K562 (cell line): ENCODE results near the gene TMC1. TPM values are rescaled to one million over a fixed set of nuclear protein-coding genes. Genes with fewer than 3 reads are reported as not detected.

Source experiments
- ATAC-seq: fragments of 200-7000 bp; cut with Tn5 transposase; 3 replicates; pipeline ENCODE4 v1.9.1; 2020; ENCODE audit warnings: moderate library complexity
- BruUV-seq: library from RNA; stranded (reverse); fragments of 400-500 nt; replicated peaks from 2 replicates; lab custom pipeline; 2021; lab: Mats Ljungman, UMichigan
- CTCF ChIA-PET: fragments of 300-600 bp; formaldehyde crosslinking; extraction: SDS; loops from one replicate; lab custom pipeline; 2021; ENCODE audit warnings: low intra/inter-chr PET ratio; lab: Yijun Ruan, JAX
- POLR2A ChIA-PET: fragments of 300-600, 350-650 bp; sonication (Branson Sonifier 250); formaldehyde crosslinking; extraction: SDS; loops from one replicate; lab custom pipeline; 2021; ENCODE audit warnings: antibody characterized with exemption, inconsistent platforms; lab: Yijun Ruan, JAX
- DNase-seq, 4 experiments: peaks; one replicate each; pipeline versions ENCODE4 v3.0.0 to v3.0.0-alpha.2; 2011 to 2018; ENCODE audit warnings: low spot score in 3 of 4, mixed read lengths in 3 of 4; ENCODE audit errors: extremely low read depth in 1 of 4
- FAIRE-seq: peaks from 2 replicates; lab custom pipeline; 2011; peaks lifted over from hg19 to GRCh38; lab: Jason Lieb, UNC
- H2AFZ ChIP-seq: 2 replicates; pipeline ENCODE4 v1.6.0; 2011; ENCODE audit warnings: low read depth, low read length, control low read depth, inconsistent platforms
- H3K27ac ChIP-seq: fragments of 200-600 bp; 3 replicates; pipeline ENCODE4 v1.8.0; 2011; ENCODE audit warnings: low read depth, mild to moderate bottlenecking, control low read depth, inconsistent platforms, low read length, moderate library complexity, mixed read lengths; ENCODE audit errors: extremely low read depth
- H3K27me3 ChIP-seq, 2 experiments: fragments of 300-600 bp in 1 of 2; 2 replicates in 1 of 2; 3 replicates in 1 of 2; pipeline versions ENCODE4 v1.6.0 to v1.8.0; 2011; ENCODE audit warnings: inconsistent platforms in 2 of 2, low read length in 2 of 2, mild to moderate bottlenecking in 1 of 2, mixed read lengths in 1 of 2, moderate library complexity in 1 of 2; ENCODE audit not compliant: control insufficient read depth in 2 of 2, insufficient read depth in 2 of 2
- H3K36me3 ChIP-seq: fragments of 300-600 bp; 3 replicates; pipeline ENCODE4 v1.8.0; 2011; ENCODE audit warnings: mild to moderate bottlenecking, low read length, inconsistent platforms; ENCODE audit not compliant: control insufficient read depth, insufficient read depth
- H3K4me1 ChIP-seq, 2 experiments: fragments of 200-600 bp in 1 of 2; replicated peaks in 1 of 2; 2 replicates in 1 of 2; 3 replicates in 1 of 2; pipeline versions ENCODE4 v1.5.1 to v1.8.0; 2011; ENCODE audit warnings: inconsistent platforms in 2 of 2, low read length in 2 of 2, mild to moderate bottlenecking in 1 of 2, mixed read lengths in 1 of 2, moderate library complexity in 1 of 2; ENCODE audit not compliant: control insufficient read depth in 2 of 2, insufficient read depth in 2 of 2
- H3K4me2 ChIP-seq: 2 replicates; pipeline ENCODE4 v1.6.1; 2011; ENCODE audit warnings: low read length, control low read depth, inconsistent platforms, mixed read lengths; ENCODE audit not compliant: insufficient read depth
- H3K4me3 ChIP-seq: fragments of 200-600 bp; sonication (generic), shearing (Covaris generic); 2 replicates; pipeline ENCODE4 v1.5.1; 2016; ENCODE audit warnings: control low read depth, inconsistent platforms
- H3K79me2 ChIP-seq: fragments of 200-600 bp; 3 replicates; pipeline ENCODE4 v1.8.0; 2011; ENCODE audit warnings: low read length, inconsistent platforms; ENCODE audit not compliant: control insufficient read depth, insufficient read depth
- H3K9ac ChIP-seq, 2 experiments: 2 replicates each; pipeline versions ENCODE4 v1.6.0 to v1.6.1; 2011; ENCODE audit warnings: low read depth in 2 of 2, low read length in 2 of 2, control low read depth in 1 of 2, inconsistent platforms in 1 of 2, mild to moderate bottlenecking in 1 of 2, mixed read lengths in 1 of 2; ENCODE audit not compliant: insufficient read depth in 1 of 2
- H3K9me1 ChIP-seq: one replicate; pipeline ENCODE4 v1.6.0; 2011; ENCODE audit warnings: inconsistent platforms, mild to moderate bottlenecking, low read length, moderate library complexity; ENCODE audit not compliant: control insufficient read depth, insufficient read depth
- H3K9me3 ChIP-seq: replicated peaks from 2 replicates; pipeline ENCODE4 v1.5.1; 2011; ENCODE audit warnings: low read depth, low read length, inconsistent platforms; ENCODE audit not compliant: control insufficient read depth, insufficient read depth
- H4K20me1 ChIP-seq: replicated peaks from 2 replicates; pipeline ENCODE4 v1.6.1; 2011; ENCODE audit warnings: low read length, inconsistent platforms, mixed read lengths; ENCODE audit not compliant: control insufficient read depth, insufficient read depth
- ARID1B ChIP-seq: fragments of 450-650 bp; IDR thresholded peaks from 2 replicates; pipeline ENCODE4 v1.6.1; 2016; ENCODE audit warnings: antibody characterized with exemption, mild to moderate bottlenecking, inconsistent platforms
- ASH1L ChIP-seq: fragments of 450-650 bp; IDR thresholded peaks from 2 replicates; pipeline ENCODE4 v1.6.1; 2018; ENCODE audit warnings: borderline replicate concordance, mild to moderate bottlenecking, low read depth; ENCODE audit not compliant: partially characterized antibody
- CBX5 ChIP-seq: IDR thresholded peaks from 2 replicates; pipeline ENCODE4 v1.6.1; 2014; ENCODE audit warnings: low read depth, borderline replicate concordance
- CTCFL ChIP-seq: IDR thresholded peaks from 2 replicates; pipeline ENCODE4 v1.6.1; 2011; ENCODE audit warnings: borderline replicate concordance, low read depth, mild to moderate bottlenecking, moderate library complexity, low read length; ENCODE audit not compliant: insufficient read depth, poor library complexity, severe bottlenecking
- DLX4 ChIP-seq: fragments of 250-450 bp; sonication (Bioruptor Pico); IDR thresholded peaks from 2 replicates; pipeline ENCODE4 v1.6.1; 2021; ENCODE audit warnings: mild to moderate bottlenecking
- FOSL1 ChIP-seq: fragments of 200-800 bp; sonication (Bioruptor generic); conservative IDR thresholded peaks from 2 replicates; pipeline ENCODE4 v1.6.1; 2016; ENCODE audit warnings: missing genetic modification characterization, missing compliant biosample characterization
- FOXJ2 ChIP-seq: fragments of 200-800 bp; sonication (Bioruptor generic); IDR thresholded peaks from 2 replicates; pipeline ENCODE4 v1.6.1; 2016; ENCODE audit warnings: missing genetic modification characterization, missing compliant biosample characterization
- MXI1 ChIP-seq: IDR thresholded peaks from 2 replicates; pipeline ENCODE4 v1.6.1; 2011; ENCODE audit warnings: low read depth, mild to moderate bottlenecking, improper control_type of control experiment, low read length
- NCOA4 ChIP-seq: fragments of 450-650 bp; IDR thresholded peaks from 2 replicates; pipeline ENCODE4 v1.6.1; 2018; ENCODE audit warnings: mild to moderate bottlenecking; ENCODE audit not compliant: partially characterized antibody
- NR1H2 ChIP-seq: sonication (generic); formaldehyde crosslinking; IDR thresholded peaks from 2 replicates; pipeline ENCODE4 v1.4.0; 2020; ENCODE audit warnings: mild to moderate bottlenecking, missing genetic modification reagents
- PHF20 ChIP-seq: fragments of 450-650 bp; IDR thresholded peaks from 2 replicates; pipeline ENCODE4 v1.6.1; 2018; ENCODE audit not compliant: partially characterized antibody
- RFX5 ChIP-seq: IDR thresholded peaks from 2 replicates; pipeline ENCODE4 v1.6.1; 2011; ENCODE audit warnings: low read depth, mild to moderate bottlenecking, improper control_type of control experiment, low read length
- SAFB2 ChIP-seq: fragments of 200-400 bp; formaldehyde crosslinking; IDR thresholded peaks from 2 replicates; pipeline ENCODE4 v1.6.1; 2018; ENCODE audit warnings: borderline replicate concordance, low read length, low read depth, moderate library complexity; ENCODE audit not compliant: severe bottlenecking
- SFPQ ChIP-seq: fragments of 200-400 bp; formaldehyde crosslinking; IDR thresholded peaks from 2 replicates; pipeline ENCODE4 v1.6.1; 2017; ENCODE audit warnings: mild to moderate bottlenecking, low read depth, low read length, moderate library complexity
- ZNF561 ChIP-seq: fragments of 450-650 bp; formaldehyde crosslinking; conservative IDR thresholded peaks from 2 replicates; pipeline ENCODE4 v1.4.0; 2020; ENCODE audit warnings: mild to moderate bottlenecking, moderate library complexity
- ZNF589 ChIP-seq: fragments of 200-800 bp; sonication (Bioruptor generic); IDR thresholded peaks from 2 replicates; pipeline ENCODE4 v1.6.1; 2016; ENCODE audit warnings: low read depth, missing genetic modification characterization, missing compliant biosample characterization
- WGBS: fragments of 100-300 bp; shearing (Covaris generic); methylation state at CpG from one replicate; pipeline ENCODE4 v1.1.6; 2016; ENCODE audit warnings: low coverage, mixed read lengths; ENCODE audit not compliant: insufficient coverage; ENCODE audit errors: missing lambda C conversion rate; 5-methylcytosine and 5-hydroxymethylcytosine counted together
- in situ Hi-C: fragments of 300-500 bp; cut with MboI; formaldehyde crosslinking; loops from 4 replicates; pipeline ENCODE4 v1.15.0; 2018; ENCODE audit warnings: inconsistent platforms, mixed read lengths
- intact Hi-C: fragments of 100-400 bp; cut with micrococcal nuclease; formaldehyde crosslinking; loops from 2 replicates; pipeline ENCODE4 v1.14.2; 2022
- polyA plus RNA-seq, 8 experiments: library from polyadenylated mRNA; depleted of rRNA in 4 of 8; stranded (reverse) in 5 of 8; unstranded in 3 of 8; fragments of >200 nt; fragmentation: Nextera tagmentation in 2 of 8; fragmentation: Illumina TruSeq in 1 of 8; extraction: Ambion mirVana in 2 of 8; extraction: Trizol in 1 of 8; gene quantifications; 2 replicates each; pipeline versions ENCODE4 v1.2.1 to v1.2.3, GENCODE V29; 2011 to 2014; ENCODE audit warnings: inconsistent platforms in 1 of 8, missing spikeins in 1 of 8
- total RNA-seq, 7 experiments: library from RNA; depleted of rRNA in 6 of 7; stranded (reverse); fragments of >200 nt in 6 of 7; fragmentation: Illumina TruSeq in 2 of 7; extraction: Trizol in 2 of 7; gene quantifications; 2 replicates each; pipeline versions ENCODE4 v1.2.1 to v1.2.3, GENCODE V29; 2011 to 2021; ENCODE audit warnings: low replicate concordance in 1 of 7

The TMC1 gene
- total and polyA plus RNA-seq, 9 of the 15 experiments (the other 6 are each of a cell fraction or from before 2014, with no cell fraction given), result 0.10 to 0.15 TPM; not detected in 7

GRCh38 chr9:72658703-72659102 is 137.3 kb downstream of the TMC1 start:
- H3K9me1 ChIP-seq, result no peaks in the 10 kb centered on the region
- 0% methylated on average over 2 of the region's 2 CpGs for WGBS
- TF ChIP-seq CTCFL (no peak), FOSL1 (tag) (no peak), ARID1B (no peak), DLX4 (CRISPR knock-in tag) (no peak), PHF20 (no peak), FOXJ2 (no peak), CBX5 (no peak), ZNF589 (CRISPR knock-in tag) (no peak), SAFB2 (no peak), RFX5 (no peak), SFPQ (no peak), NR1H2 (CRISPR knock-in tag) (no peak), ASH1L (no peak), MXI1 (no peak), NCOA4 (no peak), ZNF561 (no peak)
- H2AFZ ChIP-seq, result no peak overlapping the region
- ChIA-PET CTCF (no interaction called here), POLR2A (no interaction called here)
- peaks cover 4 to 5% of the 10 kb centered on the region in 2 experiments; a peak in 2 of 5 replicates for H3K27me3 ChIP-seq
- no TSS peak for BruUV-seq
- no peak overlapping the region for H3K4me2 ChIP-seq
- intact Hi-C loops (no loop called here), in situ Hi-C loops (no loop called here)
- no peak overlapping the region for H3K27ac ChIP-seq
- no peak overlapping the region for H3K4me3 ChIP-seq
- H3K9ac ChIP-seq, result no peak overlapping the region
- no peaks in the 10 kb centered on the region for H3K36me3 ChIP-seq
- no peaks in the 10 kb centered on the region; a peak in 1 of 5 replicates for H3K4me1 ChIP-seq
- no peaks in the 10 kb centered on the region for H4K20me1 ChIP-seq
- no peak for FAIRE-seq
- ATAC-seq, result no peak
- no peak for DNase-seq
- no peaks in the 10 kb centered on the region for H3K79me2 ChIP-seq
- H3K9me3 ChIP-seq, result no peaks in the 10 kb centered on the region
